NCI-H510A (cell line): ENCODE measurements around the gene PAH.
A peak's percentile ranks its signal among the peaks of the same experiment; 100 is the strongest.

ENCODE experiments used
- DNase-seq: peaks from one replicate; lab custom pipeline; 2025; lab: John Stamatoyannopoulos, UW

Gene PAH

DNA sequence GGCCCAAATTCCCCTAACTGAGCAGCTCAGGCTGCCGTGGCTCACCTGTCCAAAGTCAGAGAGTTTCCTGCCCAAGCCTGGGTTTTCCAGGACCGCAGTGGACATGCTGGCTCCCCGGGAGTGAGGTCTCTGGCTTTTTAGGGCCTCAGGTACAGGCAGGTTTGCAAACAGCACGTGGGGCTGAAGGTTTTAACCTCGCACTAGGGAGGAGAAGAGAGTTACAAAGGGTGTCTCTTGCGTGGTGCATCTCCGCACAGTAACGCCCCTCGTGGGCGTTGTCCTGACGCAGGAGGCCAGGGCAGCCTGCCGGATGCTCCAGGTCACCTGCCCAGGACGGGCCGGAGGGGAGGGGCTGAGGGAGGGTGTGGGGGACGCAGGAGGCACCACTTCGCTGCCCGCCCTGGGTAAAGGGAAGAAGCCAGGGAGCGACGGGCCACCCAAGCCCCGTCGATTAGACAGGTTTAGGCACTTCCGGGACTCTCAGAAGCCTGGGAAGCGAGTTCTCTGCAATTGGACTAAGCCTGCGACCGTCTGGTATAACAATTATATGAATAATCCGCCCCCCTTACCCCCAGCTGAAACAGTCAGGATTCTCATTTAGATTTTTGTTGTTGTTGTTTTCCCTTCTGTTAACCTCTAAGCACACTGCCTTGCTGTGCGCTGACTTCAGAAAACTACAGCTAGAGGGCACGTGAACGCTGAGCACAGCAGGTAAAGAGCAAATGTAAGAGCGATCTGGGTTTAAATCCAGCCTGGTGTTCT lies at the start of gene PAH:
Gene PAH, minus strand, starts transcription at position 219 of the 762 bp plus-strand sequence. Its CDS starts 114 bp downstream, at position 105.
- DNase-seq = no peak

DNA sequence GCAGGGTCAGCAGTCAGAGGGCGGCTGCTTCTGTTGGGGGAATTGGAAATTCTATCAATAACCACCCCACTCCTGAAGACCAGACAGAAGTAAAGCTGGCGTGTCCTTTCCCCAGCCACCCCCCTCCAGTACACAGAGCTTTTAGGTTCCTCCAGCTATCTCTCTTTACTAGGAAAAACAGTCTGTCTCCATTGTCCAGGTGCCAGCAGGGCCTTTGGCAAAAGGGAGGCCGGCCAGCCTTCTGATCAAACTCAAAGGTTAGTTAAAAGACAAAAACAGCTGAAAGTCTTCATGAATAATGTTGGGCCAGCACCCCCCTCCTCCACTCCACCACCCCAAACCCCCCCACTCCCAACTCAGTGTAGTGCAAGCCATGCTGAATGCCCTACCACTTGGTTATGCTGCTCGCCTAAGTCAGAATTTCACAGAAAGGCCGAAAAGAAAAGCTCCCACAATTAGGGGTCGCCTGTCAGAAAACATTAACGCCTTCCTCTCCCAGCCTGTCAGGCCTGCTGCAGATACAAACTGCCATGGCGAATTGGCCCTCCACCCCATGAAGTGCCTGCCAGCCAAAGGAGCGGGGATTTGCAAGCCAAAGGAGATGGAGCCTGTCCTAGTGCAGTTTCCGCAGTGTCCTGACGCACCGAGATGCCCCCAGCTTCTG lies 49.3 kb upstream of the PAH start:
- DNase-seq = no peak

DNA sequence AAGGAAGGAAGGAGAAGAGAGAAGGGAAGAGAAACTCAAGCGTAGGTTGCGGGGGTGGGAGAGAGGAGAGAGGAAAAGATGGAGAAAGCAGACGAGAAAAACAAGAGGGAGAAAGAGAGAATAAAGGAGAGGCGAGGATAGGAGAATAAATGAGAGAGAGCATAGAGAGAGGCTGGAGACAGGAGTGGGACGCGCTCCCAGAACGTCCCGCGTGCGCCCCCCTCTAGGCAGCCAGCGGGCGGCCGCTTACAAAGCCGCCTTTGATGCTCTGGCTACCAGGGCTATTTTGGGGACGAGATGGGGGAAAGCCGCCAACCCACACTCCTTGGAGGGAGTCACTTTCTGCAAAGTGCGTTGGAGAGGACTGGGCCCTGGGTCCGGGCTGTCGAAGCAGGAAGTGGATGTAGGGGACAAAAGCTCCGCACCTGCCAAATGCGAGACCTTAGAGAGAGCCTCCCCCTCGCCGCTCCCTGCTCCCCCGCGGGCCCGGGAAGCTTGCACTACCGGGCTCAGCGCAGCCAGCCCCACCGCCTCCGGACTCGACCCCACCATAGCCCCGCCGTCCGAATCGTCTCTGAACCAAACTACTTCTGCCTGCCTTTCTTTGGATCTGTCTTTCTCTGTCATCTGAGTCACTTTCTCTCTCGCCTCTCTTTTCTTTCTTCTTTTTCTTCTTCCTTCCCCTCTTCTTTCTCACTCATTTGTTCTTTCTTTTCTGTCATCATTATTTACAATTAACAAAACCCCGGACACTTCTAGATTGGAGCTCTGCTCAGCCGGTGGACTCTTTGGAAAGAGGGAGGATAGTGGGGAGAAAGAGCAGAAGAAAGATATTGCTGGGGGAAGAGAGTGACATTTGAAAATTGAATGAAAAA lies 48.5 kb upstream of the PAH start:
- DNase-seq = peak; percentile 54

DNA sequence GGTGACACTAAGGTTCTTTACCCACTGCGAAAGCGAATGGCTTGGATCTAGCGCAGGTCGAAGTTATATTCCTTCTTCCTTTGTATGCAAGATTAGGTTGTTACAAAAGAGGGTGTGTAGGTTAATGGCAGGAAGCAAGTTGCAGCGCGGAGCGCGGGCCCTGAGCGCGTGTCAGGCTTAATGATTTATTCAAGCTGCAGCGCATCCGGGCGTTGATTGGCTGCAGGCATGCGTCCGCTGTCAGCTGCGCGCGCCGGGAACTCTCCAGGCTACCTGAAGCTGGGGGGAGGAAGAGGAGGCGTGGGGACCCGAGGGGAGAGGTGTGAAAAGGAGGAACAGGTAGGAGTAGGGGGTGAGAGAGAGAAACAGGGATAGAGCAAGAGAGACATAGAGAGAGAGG lies 47.8 kb upstream of the PAH start:
- DNase-seq = peak; percentile 94

DNA sequence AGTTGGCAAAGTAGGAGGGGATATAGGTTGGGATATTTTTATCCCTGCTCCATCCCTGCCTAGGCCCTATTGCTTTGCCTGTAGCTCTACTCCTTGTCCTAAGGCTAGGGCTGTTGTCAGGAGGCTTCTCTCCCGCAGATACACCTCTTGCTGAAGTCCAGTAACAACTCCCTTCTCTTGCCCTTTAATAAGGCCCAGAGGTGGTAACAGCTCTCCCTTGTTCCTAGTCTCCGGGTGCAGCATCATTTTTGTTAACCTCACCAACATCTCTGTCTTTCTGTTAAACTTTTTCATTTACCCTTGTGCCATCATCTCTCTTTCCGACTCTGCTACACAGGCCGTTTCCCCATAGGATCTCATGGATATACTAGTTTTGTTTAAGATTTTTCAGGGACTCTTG lies 46.8 kb upstream of the PAH start:
- DNase-seq = no peak

DNA sequence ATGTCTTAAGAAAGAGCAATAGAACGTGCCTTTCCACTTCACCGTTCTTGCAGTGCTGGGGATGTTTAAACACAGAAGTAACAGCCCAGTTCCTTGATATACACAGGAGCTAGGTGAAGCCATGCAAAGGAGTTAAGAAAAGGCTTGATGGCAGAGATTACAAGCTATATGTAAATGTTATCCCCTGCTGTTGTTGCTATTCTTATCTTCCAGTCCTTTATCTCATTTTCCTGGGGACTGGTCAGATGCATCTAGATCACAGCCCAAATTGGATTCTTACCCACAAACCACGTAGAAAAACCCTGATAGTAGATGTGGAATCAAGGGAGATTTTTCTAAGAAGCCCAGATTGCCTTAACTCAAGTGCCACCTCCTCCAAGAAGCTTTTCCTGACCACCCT lies 45.9 kb upstream of the PAH start:
- DNase-seq = no peak

DNA sequence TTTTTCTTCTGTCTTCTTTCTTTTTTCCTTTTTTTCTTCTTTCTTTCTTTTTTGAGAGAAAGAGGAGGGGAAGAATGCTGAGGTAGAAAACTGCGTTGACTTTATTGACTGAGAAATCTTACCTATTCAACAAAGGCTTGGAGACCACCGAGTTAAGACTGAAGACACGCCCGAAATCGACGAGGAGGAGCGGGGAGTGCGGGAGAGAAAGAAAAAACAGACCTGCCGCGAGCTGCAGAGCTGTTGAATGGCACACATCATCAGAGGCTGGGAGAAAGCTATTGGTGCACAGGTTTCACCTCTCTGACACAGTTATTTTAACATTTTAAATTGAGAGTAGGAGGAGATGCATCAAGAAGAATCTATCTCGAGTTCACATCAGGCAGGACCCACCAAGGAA lies 45.5 kb upstream of the PAH start:
- no peak for DNase-seq

DNA sequence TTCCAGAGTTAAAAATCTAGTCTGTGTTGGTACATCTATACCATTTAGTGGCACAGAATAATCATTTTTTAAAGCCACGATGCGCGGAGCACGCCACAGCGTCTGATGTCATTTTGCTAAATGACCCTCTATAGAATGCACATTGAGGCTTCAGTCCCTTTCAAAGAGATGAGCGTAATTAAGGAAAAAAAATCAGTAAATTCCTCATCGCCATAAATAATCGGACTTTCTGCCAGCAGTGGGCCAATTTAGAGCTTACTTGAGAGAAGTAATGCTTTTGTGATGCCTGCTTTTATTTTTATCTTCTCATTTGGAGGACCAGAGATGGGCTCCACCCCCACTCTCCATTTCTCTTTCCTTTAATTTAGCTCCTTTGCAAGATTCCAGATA lies 44.4 kb upstream of the PAH start:
- no peak for DNase-seq

DNA sequence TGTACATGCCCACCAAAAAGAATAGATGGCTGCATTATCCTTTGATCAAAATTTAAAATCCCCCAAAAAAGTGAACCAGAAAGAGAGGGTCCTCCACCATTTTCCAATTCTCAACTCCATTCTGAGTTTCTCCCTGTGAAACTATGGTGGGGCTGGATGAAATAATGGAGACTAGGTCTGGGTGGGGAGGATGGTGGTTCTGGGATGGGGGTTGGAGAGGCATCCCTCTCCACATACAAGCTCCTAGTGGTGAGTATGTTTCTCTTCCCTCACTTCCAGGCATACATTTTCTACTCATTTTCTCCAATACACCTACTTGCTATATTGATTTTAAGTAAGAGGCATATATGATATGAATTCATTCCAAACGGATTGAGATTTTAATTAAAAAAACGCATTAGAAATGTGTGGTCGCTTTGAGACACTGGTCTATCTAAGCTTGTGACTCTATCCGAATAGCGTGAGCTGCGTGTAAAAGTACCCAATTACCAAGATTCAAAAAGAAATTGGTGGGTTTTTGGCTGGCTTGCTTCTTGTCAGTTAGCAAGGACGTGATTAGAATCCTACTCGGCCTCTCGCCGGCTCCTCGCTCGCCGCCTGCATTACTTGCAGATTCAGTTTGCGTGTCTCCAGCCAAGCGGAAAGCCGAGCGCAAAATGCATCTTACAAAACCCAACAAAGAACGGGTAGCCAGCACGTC lies 43.9 kb upstream of the PAH start:
- DNase-seq = peak; percentile 54

DNA sequence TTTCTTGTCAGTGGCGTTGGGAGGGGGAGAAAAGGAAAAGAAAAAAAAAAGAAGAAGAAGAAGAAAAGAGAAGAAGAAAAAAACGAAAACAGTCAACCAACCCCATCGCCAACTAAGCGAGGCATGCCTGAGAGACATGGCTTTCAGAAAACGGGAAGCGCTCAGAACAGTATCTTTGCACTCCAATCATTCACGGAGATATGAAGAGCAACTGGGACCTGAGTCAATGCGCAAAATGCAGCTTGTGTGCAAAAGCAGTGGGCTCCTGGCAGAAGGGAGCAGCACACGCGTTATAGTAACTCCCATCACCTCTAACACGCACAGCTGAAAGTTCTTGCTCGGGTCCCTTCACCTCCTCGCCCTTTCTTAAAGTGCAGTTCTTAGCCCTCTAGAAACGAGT lies 42.3 kb upstream of the PAH start:
- no peak for DNase-seq

DNA sequence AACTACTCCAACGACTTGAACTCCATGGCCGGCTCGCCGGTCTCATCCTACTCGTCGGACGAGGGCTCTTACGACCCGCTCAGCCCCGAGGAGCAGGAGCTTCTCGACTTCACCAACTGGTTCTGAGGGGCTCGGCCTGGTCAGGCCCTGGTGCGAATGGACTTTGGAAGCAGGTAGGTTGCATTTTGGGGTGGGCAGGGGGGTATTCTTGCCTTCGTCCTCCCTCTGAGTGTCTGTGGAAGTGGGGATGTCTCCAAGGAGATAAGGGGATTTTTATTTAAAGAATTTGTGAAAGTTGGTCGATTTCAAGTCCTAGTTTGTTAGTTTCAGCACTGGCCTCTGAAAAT lies 41.8 kb upstream of the PAH start:
- DNase-seq = no peak

DNA sequence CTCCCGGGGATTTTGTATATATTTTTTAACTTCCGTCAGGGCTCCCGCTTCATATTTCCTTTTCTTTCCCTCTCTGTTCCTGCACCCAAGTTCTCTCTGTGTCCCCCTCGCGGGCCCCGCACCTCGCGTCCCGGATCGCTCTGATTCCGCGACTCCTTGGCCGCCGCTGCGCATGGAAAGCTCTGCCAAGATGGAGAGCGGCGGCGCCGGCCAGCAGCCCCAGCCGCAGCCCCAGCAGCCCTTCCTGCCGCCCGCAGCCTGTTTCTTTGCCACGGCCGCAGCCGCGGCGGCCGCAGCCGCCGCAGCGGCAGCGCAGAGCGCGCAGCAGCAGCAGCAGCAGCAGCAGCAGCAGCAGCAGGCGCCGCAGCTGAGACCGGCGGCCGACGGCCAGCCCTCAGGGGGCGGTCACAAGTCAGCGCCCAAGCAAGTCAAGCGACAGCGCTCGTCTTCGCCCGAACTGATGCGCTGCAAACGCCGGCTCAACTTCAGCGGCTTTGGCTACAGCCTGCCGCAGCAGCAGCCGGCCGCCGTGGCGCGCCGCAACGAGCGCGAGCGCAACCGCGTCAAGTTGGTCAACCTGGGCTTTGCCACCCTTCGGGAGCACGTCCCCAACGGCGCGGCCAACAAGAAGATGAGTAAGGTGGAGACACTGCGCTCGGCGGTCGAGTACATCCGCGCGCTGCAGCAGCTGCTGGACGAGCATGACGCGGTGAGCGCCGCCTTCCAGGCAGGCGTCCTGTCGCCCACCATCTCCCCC lies 41.2 kb upstream of the PAH start:
- DNase-seq = no peak

DNA sequence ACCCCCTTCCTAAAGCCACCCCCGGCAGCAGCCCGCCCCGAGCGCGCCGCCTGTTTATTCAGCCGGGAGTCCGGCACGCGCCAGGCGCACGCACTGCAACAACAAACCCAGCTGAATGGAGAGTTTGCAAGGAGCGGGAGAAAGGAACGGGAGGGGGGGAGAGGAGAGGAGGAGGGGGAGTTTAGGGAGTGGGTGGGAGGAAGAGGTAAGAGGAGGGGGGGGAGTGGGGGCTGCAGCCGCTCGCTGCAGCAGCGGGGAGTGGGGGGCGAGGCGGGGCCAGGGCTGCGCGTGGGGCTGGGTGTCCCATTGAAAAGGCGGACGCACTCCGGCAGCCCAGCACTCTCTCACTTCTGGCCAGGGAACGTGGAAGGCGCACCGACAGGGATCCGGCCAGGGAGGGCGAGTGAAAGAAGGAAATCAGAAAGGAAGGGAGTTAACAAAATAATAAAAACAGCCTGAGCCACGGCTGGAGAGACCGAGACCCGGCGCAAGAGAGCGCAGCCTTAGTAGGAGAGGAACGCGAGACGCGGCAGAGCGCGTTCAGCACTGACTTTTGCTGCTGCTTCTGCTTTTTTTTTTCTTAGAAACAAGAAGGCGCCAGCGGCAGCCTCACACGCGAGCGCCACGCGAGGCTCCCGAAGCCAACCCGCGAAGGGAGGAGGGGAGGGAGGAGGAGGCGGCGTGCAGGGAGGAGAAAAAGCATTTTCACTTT lies 40.5 kb upstream of the PAH start, which contains the start of gene ASCL1:
Gene ASCL1, plus strand, starts transcription at position 336 of the 712 bp plus-strand sequence. CDS start 571 bp downstream, outside the sequence.
- peak; percentile 92 for DNase-seq

DNA sequence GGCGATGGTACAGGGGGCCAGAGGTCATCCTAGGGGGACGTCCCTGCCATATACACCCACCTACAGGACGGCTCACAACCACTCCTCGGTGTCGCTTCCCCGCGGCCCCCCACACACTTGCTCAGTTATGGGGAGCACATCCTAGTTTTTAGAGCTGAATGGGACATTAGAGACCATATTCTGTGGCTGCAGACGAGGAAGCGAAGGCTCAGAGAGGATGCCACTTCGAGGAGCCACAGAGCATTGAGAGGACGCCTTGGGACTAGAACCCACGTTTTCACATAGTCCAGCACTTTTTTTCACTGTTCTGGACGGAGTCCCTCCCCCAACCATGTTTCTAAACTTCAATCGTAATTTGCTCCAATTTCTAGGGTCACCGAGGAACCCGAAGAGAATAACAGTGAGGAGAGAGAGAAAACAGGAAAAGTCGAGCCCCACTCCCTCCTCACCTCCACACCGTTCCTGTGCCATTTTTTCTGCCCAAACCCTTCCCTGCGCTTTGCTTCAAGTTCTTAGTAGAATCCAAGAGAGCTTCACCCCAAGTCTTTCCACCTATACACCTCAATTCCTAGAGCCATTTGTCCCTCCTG lies 39.8 kb upstream of the PAH start:
- no peak for DNase-seq

DNA sequence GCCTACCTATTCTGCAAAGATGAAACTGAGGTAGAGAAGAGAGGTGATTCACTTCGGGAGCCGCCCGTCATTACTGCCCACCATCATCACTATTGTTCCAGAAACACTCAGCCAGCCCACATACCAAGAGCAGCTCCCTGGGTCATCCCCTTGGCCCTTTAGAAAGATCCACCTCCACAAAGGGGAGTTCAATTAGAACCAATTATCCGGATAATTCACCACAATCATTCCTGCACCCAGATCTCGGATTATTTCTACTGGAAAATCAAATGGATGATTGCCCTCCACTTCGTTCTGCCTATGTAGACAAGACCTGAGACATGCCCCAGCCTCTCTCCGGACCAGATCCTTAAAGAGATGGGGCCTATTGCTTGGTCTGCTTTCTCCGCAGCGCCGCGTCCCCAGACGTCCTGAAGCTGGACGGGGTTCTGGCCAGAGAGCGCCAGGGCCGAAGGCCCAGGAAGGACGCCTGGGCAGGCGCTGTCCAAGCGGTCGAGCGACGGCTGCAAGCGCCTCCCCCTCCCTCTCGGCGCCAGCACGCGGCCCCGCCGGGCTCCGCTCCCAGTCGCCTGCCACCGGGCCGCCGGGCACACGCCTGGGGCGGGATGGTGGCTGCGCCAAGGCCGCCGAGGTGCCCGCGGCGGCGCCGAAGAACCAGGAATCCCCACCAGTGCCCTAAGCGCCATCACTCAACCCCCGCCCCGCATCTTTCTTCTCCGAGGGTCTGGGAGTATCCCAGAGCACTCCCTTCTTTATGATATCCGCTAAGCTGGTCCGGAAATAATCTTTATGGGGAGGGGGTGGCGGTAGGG lies 39.1 kb upstream of the PAH start:
- no peak for DNase-seq

DNA sequence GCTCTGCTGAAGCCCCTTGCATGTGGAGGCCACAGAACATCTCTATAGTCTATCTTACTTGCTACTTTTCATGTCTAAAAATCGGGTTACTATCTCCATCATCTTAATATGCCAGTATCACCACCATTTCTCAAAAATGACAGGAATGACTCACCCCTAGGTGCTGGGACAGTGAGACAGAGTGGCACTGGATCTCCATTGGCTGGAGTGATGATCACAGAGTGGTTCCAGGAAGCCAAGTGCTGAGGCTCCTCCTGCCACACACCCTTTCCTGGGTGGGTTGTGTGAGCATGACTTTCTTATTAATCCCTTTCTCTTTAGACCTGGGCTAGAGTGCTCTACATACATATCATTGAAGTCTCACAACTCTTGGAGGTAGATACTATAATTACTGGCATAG lies 37.1 kb upstream of the PAH start:
- DNase-seq = no peak

DNA sequence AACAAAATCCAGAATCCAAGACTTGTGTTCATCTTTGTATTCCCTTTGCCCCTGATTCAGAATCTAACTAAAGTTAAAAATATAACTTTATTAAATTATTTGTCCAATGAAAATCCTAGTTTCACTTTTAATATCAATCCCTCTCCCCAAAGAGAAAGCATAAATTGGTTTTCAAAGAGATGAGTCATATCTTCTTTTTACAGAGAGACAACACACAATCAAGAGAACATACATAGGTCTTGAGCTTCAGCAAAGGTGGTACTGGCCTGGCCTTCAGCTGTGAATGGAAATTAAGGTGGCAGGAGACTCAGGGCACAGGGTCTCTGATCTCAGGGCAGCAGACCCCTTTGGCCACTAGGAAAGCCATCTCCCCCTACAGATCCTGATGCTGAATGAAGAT lies 36.2 kb upstream of the PAH start:
- DNase-seq = no peak

DNA sequence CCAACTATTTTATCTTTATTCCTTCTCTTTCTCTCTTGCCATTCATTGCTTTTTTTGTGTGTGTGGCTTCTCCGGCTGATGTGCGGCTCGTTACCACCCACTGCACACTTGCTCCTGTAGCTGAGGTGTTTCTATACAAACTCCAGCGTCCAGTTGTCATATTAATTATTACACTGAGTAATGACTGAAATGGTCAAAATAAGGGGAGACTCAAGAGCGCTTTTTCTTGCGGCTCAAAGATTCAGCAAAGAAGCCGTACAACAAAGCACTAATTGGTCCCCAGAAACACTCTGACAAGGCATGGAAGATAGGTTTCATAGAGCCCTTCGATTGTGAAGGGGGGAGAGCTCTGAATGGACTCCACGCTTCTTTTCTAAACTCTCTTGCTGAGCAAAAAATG lies 34.8 kb upstream of the PAH start:
- DNase-seq = no peak

DNA sequence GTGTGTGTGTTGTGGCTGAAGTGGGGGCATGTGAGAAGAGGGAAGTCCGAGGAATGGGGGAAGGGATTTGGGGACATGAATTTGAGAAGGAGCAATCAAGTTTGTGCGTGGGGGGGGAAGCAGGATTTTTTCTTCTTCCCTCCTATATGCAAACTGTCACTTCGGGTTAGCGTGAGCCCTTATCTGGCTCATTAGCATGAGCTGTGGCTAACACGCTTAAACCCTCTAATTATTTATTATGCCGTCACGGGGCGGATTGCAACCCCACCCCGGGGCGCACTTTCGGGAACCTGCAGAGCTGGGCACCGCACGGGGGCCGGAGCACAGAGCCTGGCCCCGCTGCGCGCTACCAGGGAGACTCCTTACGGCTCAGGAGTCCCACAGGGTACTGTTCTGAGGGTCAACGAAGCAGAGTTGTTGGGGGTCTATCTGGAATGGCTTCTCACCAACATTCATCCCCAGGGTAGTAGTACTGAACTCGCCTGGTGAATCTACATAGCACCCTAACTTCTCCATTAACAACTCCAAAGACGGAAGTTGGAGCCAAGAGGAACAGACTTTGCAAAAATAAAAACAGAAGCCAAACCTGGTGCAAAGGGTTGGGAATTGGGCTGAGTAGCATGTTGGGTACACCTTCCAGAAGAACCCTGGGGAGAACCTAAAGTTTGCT lies 34.0 kb upstream of the PAH start:
- DNase-seq = no peak
